Sigmoid colon (tissue), 3 donors: ENCODE results near the gene CTNND2.

Experiments used
- CTCF ChIP-seq, 4 experiments: fragments of 450-650 bp in 3 of 4; fragments of 200-600 bp in 1 of 4; IDR thresholded peaks; one replicate each; pipeline ENCODE4 v1.5.1; 2016 to 2019; ENCODE audit warnings: antibody characterized with exemption in 4 of 4, mild to moderate bottlenecking in 3 of 4, moderate library complexity in 2 of 4
- POLR2A ChIP-seq, 2 donors: fragments of 450-650 bp; IDR thresholded peaks; one replicate each; pipeline ENCODE4 v1.6.1; 2016; ENCODE audit warnings: antibody characterized with exemption in 2 of 2, mild to moderate bottlenecking in 2 of 2, moderate library complexity in 2 of 2

DNA sequence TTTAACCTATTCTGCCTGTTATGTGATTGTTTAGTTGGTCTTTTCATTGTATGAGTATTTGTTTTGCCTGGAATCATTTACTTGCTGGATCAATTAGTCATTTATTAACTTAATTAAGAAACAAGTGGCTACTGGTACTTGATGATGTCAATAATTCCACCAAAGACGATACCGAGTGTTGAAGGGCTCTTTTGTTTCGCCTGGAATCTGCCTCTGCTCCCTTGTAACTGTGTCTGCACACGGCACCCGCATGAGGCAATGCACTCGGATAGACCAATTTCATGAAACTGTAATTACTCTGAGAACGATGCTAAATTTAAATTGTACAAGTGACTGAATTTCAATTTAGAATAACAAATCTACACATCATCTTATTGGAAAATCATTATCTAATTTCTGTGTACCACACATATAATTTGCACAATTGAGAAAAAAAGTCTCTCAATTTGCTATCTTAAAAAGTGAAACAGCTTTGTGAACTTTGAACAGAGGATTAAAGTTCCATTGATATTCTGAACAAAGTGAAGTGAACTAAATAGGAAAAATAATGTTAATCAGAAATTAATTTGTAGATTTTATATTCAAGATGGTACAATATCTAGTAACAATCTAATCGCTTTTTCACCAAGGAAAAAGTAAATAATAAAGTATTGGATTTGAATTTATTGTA is 143.2 kb downstream of the CTNND2 start:
- TF ChIP-seq CTCF (IDR thresholded peaks at IDR 0.05) (no peak), POLR2A (IDR thresholded peaks at IDR 0.05) (no peak)
